ENCODE data around the gene ZNF324.

DNA sequence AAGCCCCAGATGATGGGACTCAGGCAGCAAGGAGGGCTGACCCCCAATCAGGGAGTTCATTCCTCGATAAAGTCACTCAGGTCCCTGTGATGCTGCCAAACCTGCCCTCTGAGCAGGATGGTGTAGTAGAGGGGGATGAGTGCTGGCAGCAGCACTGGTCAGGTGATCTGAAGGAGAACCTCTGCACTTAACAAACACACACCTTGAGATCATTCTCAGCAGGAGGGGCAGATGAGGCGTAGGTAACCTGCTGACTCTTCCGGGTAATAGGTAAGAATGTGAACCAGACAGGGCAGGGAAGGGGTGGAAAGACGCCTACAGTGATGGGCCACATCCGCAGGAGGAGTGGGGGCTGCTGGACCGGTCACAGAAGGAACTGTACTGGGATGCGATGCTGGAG lies 12.4 kb downstream of the ZNF324 start:
- TF ChIP-seq CTCF (IDR thresholded peaks at IDR 0.05; ENCODE audit: insufficient read depth, low read depth, low read length) (no peak), EZH2 (IDR thresholded peaks at IDR 0.05; ENCODE audit: insufficient read depth, low read length) (no peak)
